HCT116 (cell line): ENCODE data around the gene PIGO. TPM values are rescaled to one million over a fixed set of nuclear protein-coding genes. Genes with fewer than 3 reads are reported as not detected.

Experiments used
- ATAC-seq: fragments of 200-7000 bp; cut with Tn5 transposase; 2 replicates; pipeline ENCODE4 v1.9.1; 2020; ENCODE audit warnings: mild to moderate bottlenecking, moderate library complexity
- BruUV-seq: library from RNA; stranded (reverse); fragments of 400-500 nt; replicated peaks from 2 replicates; lab custom pipeline; 2021; lab: Mats Ljungman, UMichigan
- CTCF ChIA-PET: fragments of 300-600 bp; sonication (Branson Sonifier 250); formaldehyde crosslinking; loops from one replicate; lab custom pipeline; 2021; ENCODE audit warnings: antibody characterized with exemption; lab: Charles Lee
- POLR2A ChIA-PET: fragments of 300-600, 350-600 bp; sonication (Branson Sonifier 250); formaldehyde crosslinking; loops from one replicate; lab custom pipeline; 2021; ENCODE audit warnings: antibody characterized with exemption; lab: Charles Lee
- RAD21 ChIA-PET, 2 experiments: fragments of 300-600 bp; sonication (Branson Sonifier 250); formaldehyde crosslinking; loops; one replicate each; lab custom pipeline; 2023; ENCODE audit warnings: low total read pairs in 2 of 2; ENCODE audit not compliant: uncharacterized antibody in 2 of 2, unreplicated experiment in 2 of 2, low non-redundant PET in 1 of 2; lab: Charles Lee
- DNase-seq: peaks from one replicate; pipeline ENCODE4 v3.0.0-alpha.2; 2010; ENCODE audit warnings: low read depth, low spot score
- H2AFZ ChIP-seq: fragments of 200-600 bp; shearing (Covaris generic), sonication (generic); 2 replicates; pipeline ENCODE4 v1.6.1; 2017; ENCODE audit warnings: low read depth, mixed run types, mixed read lengths, antibody characterized with exemption, low read length; ENCODE audit not compliant: poor library complexity, severe bottlenecking
- H3K27ac ChIP-seq: 2 replicates; pipeline ENCODE4 v1.5.1; 2012; ENCODE audit warnings: low read depth, low read length
- H3K27me3 ChIP-seq: fragments of 200-600 bp; sonication (generic); 2 replicates; pipeline ENCODE4 v1.6.1; 2016; ENCODE audit warnings: mixed run types, low read length, mixed read lengths; ENCODE audit not compliant: insufficient read depth
- H3K36me3 ChIP-seq, 2 experiments: fragments of 200-500 bp in 1 of 2; fragments of 200-600 bp in 1 of 2; sonication (Bioruptor generic) in 1 of 2; sonication (generic) in 1 of 2; 2 replicates each; pipeline versions ENCODE4 v1.5.1 to v1.6.1; 2014 to 2016; ENCODE audit warnings: low read length in 2 of 2, inconsistent platforms in 1 of 2, mixed read lengths in 1 of 2, mixed run types in 1 of 2; ENCODE audit not compliant: insufficient read depth in 2 of 2, control insufficient read depth in 1 of 2
- H3K4me1 ChIP-seq, 2 experiments: fragments of 200-600 bp in 1 of 2; sonication (generic) in 1 of 2; 2 replicates each; pipeline versions ENCODE4 v1.5.1 to v1.6.1; 2012 to 2017; ENCODE audit warnings: low read length in 2 of 2, inconsistent platforms in 1 of 2, mild to moderate bottlenecking in 1 of 2, mixed read lengths in 1 of 2, mixed run types in 1 of 2, moderate library complexity in 1 of 2; ENCODE audit not compliant: insufficient read depth in 2 of 2, control insufficient read depth in 1 of 2
- H3K4me2 ChIP-seq: fragments of 200-600 bp; sonication (generic); 2 replicates; pipeline ENCODE4 v1.6.1; 2017; ENCODE audit warnings: mixed run types, low read length, mixed read lengths
- H3K4me3 ChIP-seq, 2 experiments: fragments of 200-600 bp in 1 of 2; sonication (generic) in 1 of 2; replicated peaks in 1 of 2; 2 replicates each; pipeline ENCODE4 v1.5.1; 2011 to 2016; ENCODE audit warnings: low read length in 2 of 2, control low read depth in 1 of 2, low read depth in 1 of 2, mild to moderate bottlenecking in 1 of 2, mixed read lengths in 1 of 2, mixed run types in 1 of 2
- H3K79me2 ChIP-seq: fragments of 200-600 bp; sonication (generic); 2 replicates; pipeline ENCODE4 v1.6.1; 2017; ENCODE audit warnings: mild to moderate bottlenecking, mixed run types, low read length, moderate library complexity, mixed read lengths; ENCODE audit not compliant: insufficient read depth
- H3K9ac ChIP-seq: fragments of 200-600 bp; sonication (generic); 2 replicates; pipeline ENCODE4 v1.6.1; 2016; ENCODE audit warnings: low read length, mixed read lengths
- H3K9me2 ChIP-seq: fragments of 200-600 bp; sonication (generic), shearing (Covaris generic); 2 replicates; pipeline ENCODE4 v1.6.1; 2017; ENCODE audit warnings: mixed run types, mild to moderate bottlenecking, moderate library complexity; ENCODE audit not compliant: insufficient read depth
- H3K9me3 ChIP-seq, 2 experiments: fragments of 200-500 bp in 1 of 2; fragments of 200-600 bp in 1 of 2; sonication (Bioruptor generic) in 1 of 2; sonication (generic) in 1 of 2; 2 replicates each; pipeline ENCODE4 v1.6.1; 2014 to 2017; ENCODE audit warnings: low read length in 2 of 2, mixed read lengths in 2 of 2, inconsistent platforms in 1 of 2, low read depth in 1 of 2, mild to moderate bottlenecking in 1 of 2, mixed run types in 1 of 2, moderate library complexity in 1 of 2; ENCODE audit not compliant: control insufficient read depth in 1 of 2, insufficient read depth in 1 of 2
- H4K20me1 ChIP-seq: fragments of 200-600 bp; sonication (generic), shearing (Covaris generic); 2 replicates; pipeline ENCODE4 v1.6.1; 2017; ENCODE audit warnings: mixed run types, mild to moderate bottlenecking, moderate library complexity; ENCODE audit not compliant: insufficient read depth
- ATF3 ChIP-seq: IDR thresholded peaks from 2 replicates; pipeline ENCODE4 v1.6.1; 2012
- CBX3 ChIP-seq: IDR thresholded peaks from 2 replicates; pipeline ENCODE4 v1.6.1; 2012; ENCODE audit warnings: low read depth
- MAX ChIP-seq: IDR thresholded peaks from 2 replicates; pipeline ENCODE4 v1.6.1; 2012
- POLR2AphosphoS5 ChIP-seq: IDR thresholded peaks from 2 replicates; pipeline ENCODE4 v1.6.1; 2011; ENCODE audit warnings: mild to moderate bottlenecking, low read depth, low read length, moderate library complexity
- REST ChIP-seq: IDR thresholded peaks from 2 replicates; pipeline ENCODE4 v1.6.1; 2012; ENCODE audit warnings: low read depth
- TCF7L2 ChIP-seq: IDR thresholded peaks from 2 replicates; pipeline ENCODE4 v1.7.0; 2011; ENCODE audit warnings: borderline replicate concordance, inconsistent platforms; ENCODE audit not compliant: insufficient read depth, insufficient read length; ENCODE audit errors: extremely low read depth
- YY1 ChIP-seq: IDR thresholded peaks from 2 replicates; pipeline ENCODE4 v1.6.1; 2011; ENCODE audit warnings: low read length, low read depth, moderate library complexity, mild to moderate bottlenecking; ENCODE audit not compliant: insufficient replicate concordance; ENCODE audit errors: extremely low read depth
- ZBTB33 ChIP-seq: IDR thresholded peaks from 2 replicates; pipeline ENCODE4 v1.6.1; 2011; ENCODE audit warnings: mild to moderate bottlenecking, low read length, moderate library complexity; ENCODE audit not compliant: insufficient replicate concordance; ENCODE audit errors: extremely low read depth
- ZFX ChIP-seq: fragments of 450-650 bp; IDR thresholded peaks from 2 replicates; pipeline ENCODE4 v1.6.1; 2017
- intact Hi-C: fragments of 100-400 bp; cut with micrococcal nuclease; formaldehyde crosslinking; loops from 2 replicates; pipeline ENCODE4 v1.10.0; 2022
- total RNA-seq: library from RNA; stranded (reverse); gene quantifications from one replicate; pipeline ENCODE4 v1.2.1, GENCODE V29; 2021; ENCODE audit not compliant: unreplicated experiment

PIGO gene
- total RNA-seq, 1 experiment from 2014 or later = 24.0 TPM

- TF ChIP-seq POLR2AphosphoS5 (no peak), ATF3 (no peak)
- TF ChIP-seq, all 23 proteins: peak for 0
Measured at GRCh38 chr9:35105571-35106342, 9.4 kb upstream of the PIGO start (continued).

GRCh38 chr9:35105126-35105525 is 8.7 kb upstream of the PIGO start:
- no peak for DNase-seq
- intact Hi-C loops = no loop called here
- no peak overlapping the region for H3K4me3 ChIP-seq
- H3K27me3 ChIP-seq = no peaks in the 10 kb centered on the region
- ATAC-seq = no peak
- CTCF ChIA-PET = no interaction called here
- no peak overlapping the region for H3K27ac ChIP-seq
- POLR2A ChIA-PET = no interaction called here
- H3K4me2 ChIP-seq = no peak overlapping the region
- no peaks in the 10 kb centered on the region for H3K9me3 ChIP-seq
- H3K9me2 ChIP-seq = no peaks in the 10 kb centered on the region
- no TSS peak for BruUV-seq
- peaks cover 13 to 16% of the 10 kb centered on the region in 2 experiments for H3K36me3 ChIP-seq
- H3K4me1 ChIP-seq = peaks cover 11 to 29% of the 10 kb centered on the region in 2 experiments
- H2AFZ ChIP-seq = no peak overlapping the region
- H3K9ac ChIP-seq = no peak overlapping the region
- no peak for TF ChIP-seq MAX
- TF ChIP-seq REST = no peak
- TF ChIP-seq POLR2AphosphoS5 = no peak
- TF ChIP-seq TCF7L2 = no peak
- no peak for TF ChIP-seq CBX3
- no peak for TF ChIP-seq ZBTB33
- TF ChIP-seq YY1 = no peak
- TF ChIP-seq ZFX = no peak
- RAD21 ChIA-PET = no interaction called here
- H4K20me1 ChIP-seq = no peaks in the 10 kb centered on the region
- peaks cover 28% of the 10 kb centered on the region for H3K79me2 ChIP-seq
